GM21447 (cell line): Measurements from ENCODE around the gene CST9L.

Experiments used
- ATAC-seq: cut with Tn5 transposase; IDR thresholded peaks from one replicate; pipeline ENCODE4 v1.9.1; 2021; ENCODE audit not compliant: unreplicated experiment

The CST9L gene

GRCh38 chr20:23547613-23548012, 20.7 kb downstream of the CST9L start:
- no peak for ATAC-seq

- no peak for ATAC-seq
Observed at GRCh38 chr20:23546435-23547144, 21.7 kb downstream of the CST9L start.

- ATAC-seq = no peak
Observed at GRCh38 chr20:23544133-23544532, 24.2 kb downstream of the CST9L start.

GRCh38 chr20:23542801-23543200, 25.5 kb downstream of the CST9L start:
- ATAC-seq = no peak

GRCh38 chr20:23541776-23542175, 26.5 kb downstream of the CST9L start:
- no peak for ATAC-seq

- ATAC-seq = no peak
Observed at GRCh38 chr20:23541330-23541729, 27.0 kb downstream of the CST9L start.

GRCh38 chr20:23540624-23541023, 27.7 kb downstream of the CST9L start:
- ATAC-seq = no peak

GRCh38 chr20:23537030-23537429, 31.3 kb downstream of the CST9L start:
- ATAC-seq = no peak

- no peak for ATAC-seq
Observed at GRCh38 chr20:23536328-23536974, 31.8 kb downstream of the CST9L start.

- no peak for ATAC-seq
Observed at GRCh38 chr20:23534801-23535593, 33.3 kb downstream of the CST9L start.

- ATAC-seq = no peak
Observed at GRCh38 chr20:23533161-23533560, 35.1 kb downstream of the CST9L start.

GRCh38 chr20:23532533-23532932, 35.8 kb downstream of the CST9L start:
- no peak for ATAC-seq

GRCh38 chr20:23530937-23531567, 37.2 kb downstream of the CST9L start:
- no peak for ATAC-seq

GRCh38 chr20:23528867-23529431, 39.3 kb downstream of the CST9L start:
- no peak for ATAC-seq

GRCh38 chr20:23526850-23527249, 41.4 kb downstream of the CST9L start:
- ATAC-seq = no peak

- no peak for ATAC-seq
Observed at GRCh38 chr20:23524146-23524545, 44.1 kb downstream of the CST9L start.

GRCh38 chr20:23520185-23520584, 48.1 kb downstream of the CST9L start:
- ATAC-seq = no peak

GRCh38 chr20:23519556-23519955, 48.7 kb downstream of the CST9L start:
- no peak for ATAC-seq

- no peak for ATAC-seq
Observed at GRCh38 chr20:23517719-23518118, 50.6 kb downstream of the CST9L start.

GRCh38 chr20:23515250-23515939, 52.9 kb downstream of the CST9L start:
- ATAC-seq = no peak

GRCh38 chr20:23514848-23515247, 53.4 kb downstream of the CST9L start:
- ATAC-seq = no peak
